Right lobe of liver (tissue), 4 donors: ENCODE measurements around the gene PARP15.

Experiments
- CTCF ChIP-seq, 4 donors: fragments of 200-600 bp in 3 of 4; fragments of 450-650 bp in 1 of 4; IDR thresholded peaks; one replicate each; pipeline versions ENCODE4 v1.5.1 to v1.8.0; 2016 to 2022; ENCODE audit warnings: antibody characterized with exemption in 4 of 4, mild to moderate bottlenecking in 2 of 4
- POLR2A ChIP-seq: fragments of 450-650 bp; IDR thresholded peaks from one replicate; pipeline ENCODE4 v1.6.1; 2017; ENCODE audit warnings: antibody characterized with exemption, mild to moderate bottlenecking
- donor health status: DM: no; HTN: no; CAD: no.
- donor health status: DM: no; HTN: no; CAD: no.
- donor health status: DM: no; HTN: yes; CAD: no.

GRCh38 chr3:122635789-122636188 lies 58.3 kb downstream of the PARP15 start:
- TF ChIP-seq CTCF (IDR thresholded peaks at IDR 0.05) = no peak
- TF ChIP-seq POLR2A = no peak
